NCI-H1048 (cell line): ENCODE measurements around the gene DCUN1D2.
"Not testable (repeated sequence)": the region's sequence is repeated elsewhere in the genome, so short reads cannot be mapped to it uniquely, and the experiment has no call there.

Experiments used
- DNase-seq: peaks from one replicate; lab custom pipeline; 2025; lab: John Stamatoyannopoulos, UW

DCUN1D2 gene

DNA sequence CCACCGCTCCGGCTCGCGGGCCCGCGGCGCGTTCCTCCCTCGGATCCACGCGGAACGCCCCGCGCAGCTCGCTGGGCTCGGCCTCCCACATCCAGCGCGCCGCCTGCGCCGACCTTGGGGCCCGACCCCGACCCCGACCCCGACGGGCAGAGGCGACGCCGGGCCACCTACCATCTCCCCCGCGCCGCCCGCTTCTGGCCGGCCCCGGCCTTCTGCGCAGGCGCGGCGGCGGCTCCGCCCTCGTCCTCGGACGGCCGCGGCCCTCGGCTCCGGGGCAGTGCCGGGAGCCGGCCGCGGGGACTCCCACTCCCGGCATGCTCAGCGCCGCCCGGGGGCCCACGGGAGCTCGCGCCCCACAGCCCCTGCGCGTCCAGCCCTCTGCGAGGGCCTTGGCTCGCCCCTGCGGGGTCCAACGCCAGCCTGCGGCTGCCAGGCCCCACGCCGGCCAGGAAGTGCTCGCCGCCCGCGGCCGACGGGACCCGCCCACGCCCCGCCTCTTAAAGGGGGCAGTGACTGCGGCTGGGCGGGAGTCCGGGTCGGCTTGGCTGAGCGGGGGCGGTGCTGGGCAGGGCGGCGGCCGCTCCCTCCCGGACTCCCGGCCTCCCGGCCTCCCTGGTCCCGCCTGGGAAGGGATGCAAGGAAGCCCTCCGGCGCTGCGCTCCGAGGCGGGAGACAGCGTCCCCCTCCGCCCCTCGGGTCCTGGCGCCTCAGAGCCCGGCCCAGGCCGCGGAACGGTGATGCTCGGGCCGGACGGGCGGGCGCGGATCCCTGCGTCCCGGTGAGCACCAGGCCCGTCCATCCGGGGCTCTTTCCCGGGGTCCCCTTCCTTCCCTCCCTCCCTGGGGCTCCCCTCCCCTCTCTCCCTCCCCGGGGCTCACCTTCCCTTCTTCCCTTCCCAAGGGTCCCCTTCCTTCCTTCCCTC is at the start of gene DCUN1D2:
TSS of gene DCUN1D2 (minus strand) at position 216 of the 922 bp plus-strand sequence. CDS start at position 174, 42 bp downstream.
- DNase-seq = peak; percentile 71

DNA sequence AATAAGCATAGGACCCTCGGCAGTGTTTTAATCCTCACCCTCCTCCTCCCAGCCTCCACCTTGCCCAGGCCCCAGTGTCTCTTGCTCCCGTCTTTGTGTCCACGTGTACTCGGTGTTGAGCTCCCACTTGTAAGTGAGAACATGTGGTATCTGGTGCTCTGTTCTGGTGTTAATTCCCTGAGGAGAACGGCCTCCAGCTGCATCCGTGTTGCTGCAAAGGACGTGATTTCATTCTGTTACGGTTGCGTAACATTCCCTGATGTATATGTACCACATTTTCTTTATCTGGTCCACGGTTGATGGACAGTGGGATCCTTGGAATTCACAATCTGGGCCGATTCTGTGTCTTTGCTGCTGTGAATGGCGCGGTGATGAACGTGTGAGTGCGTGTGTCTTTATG is 49.3 kb upstream of the DCUN1D2 start:
- DNase-seq = no peak

DNA sequence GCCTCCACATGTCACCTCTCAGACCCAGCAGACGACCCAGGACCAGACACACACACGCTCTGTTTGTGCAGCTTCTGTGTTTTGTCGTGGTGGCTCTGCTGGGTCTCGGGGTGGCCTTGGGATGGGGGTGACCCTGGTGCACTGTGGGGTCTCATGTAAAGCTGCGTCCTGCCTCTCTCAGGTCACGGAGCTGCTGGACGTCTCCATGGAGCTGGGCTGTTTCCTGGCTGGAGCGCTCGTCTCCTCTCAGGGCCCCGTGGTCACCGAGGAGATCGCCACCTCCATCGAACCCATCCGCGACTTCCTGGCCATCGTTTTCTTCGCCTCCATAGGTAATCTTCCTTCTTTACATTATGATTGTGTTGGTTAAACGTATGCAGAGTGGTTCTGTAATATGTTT is 48.7 kb upstream of the DCUN1D2 start:
- no peak for DNase-seq

DNA sequence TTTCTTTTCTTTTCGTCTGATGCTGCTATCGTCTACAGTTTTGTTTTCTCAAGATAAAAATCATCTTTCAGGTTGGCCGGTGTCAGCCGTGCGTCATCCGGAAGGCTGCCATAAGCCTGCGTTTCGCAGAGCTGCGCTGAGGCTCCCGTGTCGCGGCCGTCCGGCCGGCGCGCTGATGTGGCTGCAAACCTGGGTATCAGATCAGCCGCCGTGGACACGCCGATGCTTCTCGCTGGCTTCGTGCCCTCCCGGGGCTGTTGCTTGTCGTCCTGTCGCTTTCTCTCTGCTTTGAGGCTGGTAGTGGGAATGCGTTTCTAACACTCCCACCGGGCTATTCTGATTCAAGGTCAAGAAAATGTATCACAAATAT is 48.2 kb upstream of the DCUN1D2 start:
- no peak for DNase-seq

DNA sequence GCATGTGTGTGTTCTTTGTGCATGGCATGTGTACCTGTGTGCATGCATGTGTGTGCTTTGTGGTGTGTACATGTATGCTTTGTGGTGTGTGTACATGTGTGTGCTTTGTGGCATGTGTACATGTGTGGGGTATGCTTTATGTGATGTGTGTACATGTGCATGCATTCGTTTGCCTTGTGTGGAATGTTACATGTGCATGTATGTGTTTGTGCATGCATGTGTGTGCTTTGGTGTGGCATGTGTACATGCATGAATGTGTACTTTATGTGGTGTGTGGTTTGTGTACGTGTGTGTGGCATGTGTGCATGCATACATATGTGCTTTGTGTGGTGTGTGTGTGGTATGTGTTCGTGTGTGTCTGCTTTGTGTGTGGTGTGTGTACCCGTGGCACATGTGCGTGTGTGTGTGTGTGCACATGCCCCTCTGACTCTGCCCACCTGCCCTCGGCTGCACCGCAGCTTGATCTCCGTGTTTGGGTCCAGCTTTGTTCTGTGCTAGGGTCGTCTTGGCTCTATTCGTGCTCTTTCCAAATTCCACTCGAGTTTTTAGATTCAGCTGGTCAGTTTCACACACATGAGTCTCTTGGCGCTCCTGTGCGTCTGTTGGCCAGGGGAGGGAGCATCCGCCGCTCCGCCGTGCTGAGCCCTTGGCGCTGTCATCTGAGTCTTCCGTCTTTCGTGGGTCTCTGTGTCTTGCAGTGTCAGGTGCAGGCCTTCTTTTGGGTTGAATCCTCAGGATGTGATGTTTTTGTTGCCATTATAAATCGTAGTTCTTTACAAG is 47.6 kb upstream of the DCUN1D2 start:
- DNase-seq = no peak

DNA sequence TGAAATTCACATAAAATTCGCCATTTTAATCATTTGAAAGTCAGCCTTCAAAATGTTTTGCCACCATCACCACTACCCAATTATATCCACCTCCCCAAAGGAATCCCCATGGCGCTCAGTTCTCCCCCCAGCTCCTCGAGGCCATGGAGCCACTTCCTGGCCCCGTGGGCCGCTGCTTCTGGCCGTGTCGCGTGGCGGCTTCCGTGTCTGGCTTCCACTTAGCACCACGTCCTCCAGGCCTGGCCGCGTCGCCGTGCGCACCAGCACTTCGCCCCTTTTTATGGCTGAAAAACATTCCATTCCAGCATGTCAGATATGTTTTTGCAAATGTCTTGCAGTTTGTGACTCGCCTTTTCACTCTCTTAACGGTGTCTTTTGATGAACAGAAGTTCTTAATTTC is 46.7 kb upstream of the DCUN1D2 start:
- DNase-seq = no peak

DNA sequence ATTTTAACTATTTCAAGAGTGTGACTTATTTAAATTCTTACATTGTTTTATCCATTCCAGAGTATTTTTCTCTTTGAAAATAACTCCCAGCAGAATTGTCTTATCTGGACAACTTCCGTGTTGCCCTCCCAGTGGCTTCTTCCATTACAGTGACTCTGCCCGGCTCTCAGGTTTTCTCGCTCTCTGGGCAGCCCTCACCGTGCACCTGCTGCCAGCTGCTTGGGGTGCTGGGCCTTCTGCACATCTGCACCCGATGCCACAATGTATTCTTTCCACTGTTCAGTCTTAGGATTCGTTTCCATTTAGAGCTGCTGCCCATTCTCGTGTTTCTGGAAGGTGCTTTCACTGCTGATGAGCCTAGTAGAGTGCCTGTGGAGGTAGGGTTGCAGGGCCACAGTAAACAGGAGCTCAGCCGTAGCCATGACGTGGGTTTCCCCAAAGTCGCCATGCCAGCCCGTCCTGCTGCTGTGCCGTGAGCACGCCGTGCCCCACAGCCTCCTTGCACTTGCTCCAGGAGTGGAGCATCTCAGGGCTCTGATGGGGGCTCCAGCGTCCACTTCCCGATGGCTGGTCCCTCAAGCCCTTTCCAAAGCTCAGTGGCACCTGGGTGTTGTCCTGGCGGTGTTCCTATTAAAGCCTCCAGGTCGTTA is 46.1 kb upstream of the DCUN1D2 start:
- no peak for DNase-seq

DNA sequence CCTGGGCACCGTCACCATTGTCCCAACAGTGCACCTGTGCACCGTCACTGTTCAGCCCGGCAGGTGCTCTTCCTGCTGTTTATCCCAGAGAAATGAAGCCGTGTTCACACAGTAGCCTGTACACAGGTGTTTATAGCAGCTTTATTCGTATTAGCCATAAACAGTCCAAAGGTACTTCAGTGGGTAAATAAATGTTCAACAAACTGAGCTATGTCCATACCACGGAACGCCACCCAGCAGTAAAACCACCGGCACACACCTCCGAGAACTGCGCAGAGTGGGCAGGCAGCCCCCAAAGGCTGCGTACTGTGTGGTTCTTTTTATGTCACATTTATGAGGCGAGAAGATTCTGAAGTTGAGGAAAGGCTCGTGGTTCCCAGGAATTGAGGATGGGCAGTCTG is 44.9 kb upstream of the DCUN1D2 start:
- DNase-seq = no peak

DNA sequence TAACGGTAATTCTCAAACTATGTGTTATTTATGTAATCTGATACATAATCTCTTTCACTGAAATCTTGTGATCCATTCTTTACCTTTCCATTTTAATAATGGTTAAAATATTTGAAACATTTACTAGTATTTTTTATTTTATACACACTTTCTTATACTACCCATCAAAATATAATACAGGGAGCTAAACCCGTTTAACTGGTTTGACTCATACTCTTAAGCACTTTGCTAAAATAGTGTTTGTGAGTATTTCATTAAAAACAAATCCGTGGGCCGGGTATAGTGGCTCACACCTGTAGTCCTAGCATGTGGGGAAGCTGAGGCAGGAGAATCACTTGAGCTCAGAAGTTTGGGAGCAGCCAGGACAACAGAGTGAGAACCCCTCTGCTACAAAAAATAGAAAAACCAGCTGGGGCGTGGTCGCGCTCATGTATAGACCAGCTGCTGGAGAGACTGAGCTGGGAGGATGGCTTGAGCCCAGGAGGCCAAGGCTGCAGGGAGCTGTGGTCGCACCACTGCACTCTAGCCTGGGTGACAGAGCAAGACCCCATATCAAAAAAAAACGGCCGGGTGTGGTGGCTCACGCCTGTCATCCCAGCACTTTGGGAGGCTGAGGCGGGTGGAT is 43.8 kb upstream of the DCUN1D2 start:
- no peak for DNase-seq

DNA sequence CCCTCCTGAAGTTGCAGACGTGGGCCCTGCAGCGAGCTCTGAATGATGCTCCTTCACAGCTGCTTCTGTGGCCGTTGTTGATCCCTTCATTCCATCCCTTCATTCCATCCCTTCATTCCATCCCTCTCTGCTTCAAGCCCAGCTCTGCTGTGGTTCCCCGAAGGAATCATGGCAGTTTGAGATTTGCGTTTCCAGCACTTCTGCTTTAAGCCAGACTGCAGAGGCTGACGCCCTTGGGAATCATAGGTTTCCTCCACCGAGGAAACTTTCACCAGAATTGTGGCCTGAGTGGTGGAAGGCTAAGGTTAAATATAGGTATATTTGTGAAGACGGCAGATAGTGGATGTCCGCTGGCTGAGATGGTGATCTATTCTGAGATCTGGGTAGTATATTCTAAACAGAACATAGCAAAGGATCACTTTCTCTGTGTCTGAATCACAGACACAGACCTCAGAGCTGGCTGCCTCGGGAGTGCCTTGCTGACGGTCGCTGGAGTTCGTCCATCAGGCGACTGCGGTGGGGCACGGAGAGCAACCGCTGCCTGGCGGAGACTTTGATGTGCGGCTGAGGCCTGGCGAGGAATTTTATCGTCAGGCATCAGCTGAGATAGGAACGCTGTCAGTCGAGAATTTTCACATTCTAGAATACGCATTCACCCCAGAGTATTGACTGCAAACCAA is 42.8 kb upstream of the DCUN1D2 start:
- DNase-seq = no peak

DNA sequence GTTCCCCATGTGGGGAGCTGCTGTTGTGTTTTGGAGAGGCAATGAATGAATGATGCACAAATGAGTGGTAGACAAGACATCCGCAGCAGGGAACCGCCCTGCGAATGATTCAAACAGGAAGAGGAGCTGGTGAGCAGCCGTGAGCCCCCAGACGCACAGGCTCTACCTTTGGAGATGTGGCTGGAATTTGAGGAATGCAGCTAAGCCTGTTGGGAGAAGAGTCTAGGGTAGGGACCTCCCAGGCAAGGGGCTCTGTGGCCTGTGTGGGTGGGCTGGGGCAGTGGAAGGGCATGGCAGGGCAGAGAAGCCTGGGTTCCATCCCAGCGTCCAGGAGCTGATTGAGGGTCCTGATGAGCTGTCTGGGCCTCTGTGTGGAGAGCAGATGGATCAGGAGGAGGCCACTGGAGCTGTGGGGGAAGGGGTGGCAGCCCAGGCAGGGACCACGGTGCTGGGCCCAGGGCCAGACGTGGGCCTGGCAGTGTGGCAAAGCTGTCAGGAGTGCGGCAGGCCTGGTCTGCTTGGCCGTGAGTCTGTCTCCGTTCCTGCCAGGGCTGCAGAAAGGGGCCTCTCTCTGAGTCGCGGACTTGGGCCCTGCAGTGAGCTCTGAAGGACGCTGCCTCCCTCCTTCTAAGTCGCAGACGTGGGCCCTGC is 41.8 kb upstream of the DCUN1D2 start:
- DNase-seq = no peak

DNA sequence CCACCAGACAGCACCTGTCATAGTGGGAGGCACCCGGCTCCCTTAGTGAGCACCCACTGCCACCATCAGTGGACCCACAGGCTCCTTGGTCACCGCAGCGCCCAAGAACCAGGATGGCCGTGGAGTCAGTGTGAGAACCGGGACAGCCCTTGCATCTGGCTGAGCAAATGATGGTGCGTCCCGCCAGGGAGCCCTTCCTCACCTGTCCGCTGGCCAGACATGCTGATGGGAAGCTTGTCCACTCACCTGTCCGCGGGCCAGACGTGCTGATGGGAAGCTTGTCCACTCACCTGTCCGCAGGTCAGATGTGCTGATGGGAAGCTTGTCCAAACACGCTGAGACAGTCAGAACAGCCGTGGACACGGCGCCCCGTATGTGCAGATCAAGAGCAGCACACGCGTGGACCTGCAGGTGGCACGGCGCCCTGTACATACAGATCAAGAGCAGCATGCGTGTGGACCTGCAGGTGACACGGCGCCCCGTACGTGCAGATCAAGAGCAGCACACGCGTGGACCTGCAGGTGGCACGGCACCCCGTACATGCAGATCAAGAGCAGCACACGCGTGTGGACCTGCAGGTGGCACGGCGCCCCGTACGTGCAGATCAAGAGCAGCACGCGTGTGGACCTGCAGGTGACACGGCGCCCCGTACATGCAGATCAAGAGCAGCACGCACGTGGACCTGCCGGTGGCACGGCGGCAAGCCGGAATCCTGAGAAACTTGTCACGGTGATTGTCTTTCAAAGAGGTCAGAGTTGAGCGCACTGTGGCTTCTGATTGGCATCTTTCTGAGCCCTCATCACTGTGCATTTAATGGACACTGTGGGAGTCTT is 40.7 kb upstream of the DCUN1D2 start:
- DNase-seq = no peak

DNA sequence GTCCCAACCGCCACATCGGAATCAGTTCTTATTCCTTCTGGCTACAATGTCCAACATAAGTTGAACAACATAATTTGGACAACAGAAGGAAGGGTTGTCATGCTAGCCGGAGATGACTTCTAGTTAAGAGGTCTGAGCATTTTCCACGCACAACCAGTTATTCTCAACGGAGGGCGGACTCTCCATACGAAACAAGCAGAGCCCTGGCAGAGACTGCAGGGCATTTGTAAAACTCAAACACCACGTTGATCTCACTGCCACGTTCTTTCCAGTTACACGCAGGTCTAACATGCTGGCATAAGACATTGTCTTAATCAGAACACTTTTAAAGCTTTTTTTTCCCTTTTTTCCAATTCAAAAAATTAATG is 38.3 kb upstream of the DCUN1D2 start:
- no peak for DNase-seq

DNA sequence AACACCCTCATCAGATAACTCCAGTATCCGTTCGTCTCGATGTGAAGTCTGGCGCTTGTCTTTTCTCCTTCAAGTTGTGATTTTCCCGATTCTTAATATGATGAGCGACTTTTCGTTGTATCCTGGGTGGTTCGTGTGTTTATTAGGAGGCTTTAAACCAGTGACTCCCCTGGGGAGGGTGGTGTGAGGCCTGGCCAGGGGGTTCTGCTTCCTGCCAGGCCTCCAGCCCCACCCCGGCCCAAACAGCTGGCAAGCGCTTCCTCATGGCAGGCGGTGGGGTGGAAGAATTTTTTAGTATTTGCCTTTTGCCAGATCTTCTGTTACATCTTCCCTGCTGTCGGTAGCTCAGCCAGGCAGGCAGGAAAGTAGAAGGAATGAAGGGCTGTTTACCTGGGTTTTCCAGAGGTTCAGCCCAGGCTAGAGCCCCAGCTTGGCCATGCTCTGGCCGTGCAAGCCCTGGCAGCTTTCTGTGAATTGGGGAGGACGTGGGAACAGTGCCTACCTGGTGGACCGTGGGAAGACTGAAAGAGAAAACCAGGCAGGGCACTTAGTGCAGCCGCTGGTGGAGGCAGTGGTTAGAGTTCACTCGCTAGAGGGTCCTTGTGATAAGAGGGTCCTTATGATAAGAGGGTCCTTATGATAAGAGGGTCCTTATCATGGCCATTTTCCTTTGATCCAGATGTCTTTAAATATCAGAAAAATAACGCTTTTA is 37.7 kb upstream of the DCUN1D2 start:
- DNase-seq = no peak

DNA sequence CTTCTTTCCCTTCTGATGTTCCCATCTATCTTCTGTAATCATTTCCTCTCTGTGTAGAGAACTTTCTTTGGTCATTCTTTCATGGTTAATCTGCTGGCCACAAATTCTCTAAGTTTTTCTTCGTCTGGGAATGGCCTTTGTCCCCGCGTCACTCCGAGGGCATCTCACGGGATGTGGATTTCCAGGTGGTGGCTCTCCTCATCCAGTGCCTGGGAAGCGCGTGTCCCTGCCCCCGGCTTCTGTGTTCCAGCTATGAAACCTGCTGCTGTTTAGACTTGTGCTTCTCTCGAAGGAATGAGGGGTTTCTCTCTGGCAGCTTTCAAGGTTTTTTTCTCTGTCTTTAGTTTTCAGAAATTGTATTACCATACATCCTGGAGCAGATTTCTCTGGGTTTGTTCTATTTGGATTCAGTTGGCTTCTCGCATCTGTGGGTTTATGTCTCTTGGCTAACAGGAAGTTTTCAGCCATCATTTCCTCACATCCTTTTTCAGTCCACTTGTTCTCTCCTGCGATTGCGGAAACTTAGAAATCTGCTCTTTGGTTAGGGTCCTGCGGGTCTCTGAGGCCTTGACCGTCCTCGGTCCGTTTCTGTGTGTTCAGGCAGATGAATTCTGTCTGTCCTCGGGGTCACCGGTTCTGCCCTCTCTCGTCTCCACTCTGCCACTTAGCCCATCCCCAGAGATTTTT is 36.9 kb upstream of the DCUN1D2 start:
- DNase-seq = no peak

DNA sequence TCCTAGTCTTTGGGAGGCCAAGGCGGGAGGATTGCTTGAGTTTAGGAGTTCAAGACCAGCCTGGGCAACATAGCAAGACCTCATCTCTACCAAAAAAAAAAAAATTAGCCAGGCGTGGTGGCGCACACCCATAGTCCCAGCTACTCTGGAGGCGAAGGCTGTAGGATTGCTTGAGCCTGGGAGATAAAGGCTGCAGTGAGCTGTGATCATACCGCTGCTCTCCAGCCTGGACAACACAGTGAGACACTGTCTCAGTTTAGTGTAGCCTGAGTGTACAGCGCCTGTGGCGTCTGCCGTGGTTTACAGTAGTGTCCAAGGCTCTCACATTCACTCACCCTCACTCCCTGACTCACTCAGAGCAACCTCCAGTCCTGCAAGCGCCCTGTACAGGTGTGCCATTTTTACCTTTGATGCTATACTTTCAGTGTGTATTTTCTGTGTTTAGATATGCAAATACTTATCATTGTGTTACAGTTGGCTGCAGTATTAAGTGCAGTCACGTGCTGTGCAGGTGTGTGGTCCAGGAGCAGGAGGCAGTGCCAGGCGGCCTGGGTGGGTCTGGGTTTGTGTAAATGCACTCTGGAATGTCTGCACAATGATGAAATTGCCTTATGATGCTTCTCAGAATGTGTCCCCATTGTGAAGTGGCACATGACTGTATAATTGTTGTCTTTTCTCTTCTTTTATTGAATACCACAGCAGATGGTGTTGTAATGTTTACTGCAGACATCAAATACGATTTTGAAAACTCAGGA is 36.1 kb upstream of the DCUN1D2 start:
- DNase-seq = no peak

DNA sequence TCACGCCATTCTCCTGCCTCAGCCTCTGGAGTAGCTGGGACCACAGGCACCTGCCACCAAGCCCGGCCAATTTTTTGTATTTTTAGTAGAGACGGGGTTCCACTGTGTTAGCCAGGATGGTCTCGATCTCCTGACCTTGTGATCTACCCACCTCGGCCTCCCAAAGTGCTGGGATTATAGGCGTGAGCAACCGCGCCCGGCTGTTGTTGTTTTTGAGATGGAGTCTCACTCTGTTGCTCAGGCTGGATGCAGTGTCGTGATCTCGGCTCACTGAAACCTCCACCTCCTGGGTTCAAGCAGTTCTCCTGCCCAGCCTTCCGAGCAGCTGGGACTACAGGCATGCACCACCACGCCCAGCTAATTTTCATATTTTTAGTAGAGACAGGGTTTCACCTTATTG is 31.9 kb upstream of the DCUN1D2 start:
- DNase-seq = not testable (repeated sequence)

DNA sequence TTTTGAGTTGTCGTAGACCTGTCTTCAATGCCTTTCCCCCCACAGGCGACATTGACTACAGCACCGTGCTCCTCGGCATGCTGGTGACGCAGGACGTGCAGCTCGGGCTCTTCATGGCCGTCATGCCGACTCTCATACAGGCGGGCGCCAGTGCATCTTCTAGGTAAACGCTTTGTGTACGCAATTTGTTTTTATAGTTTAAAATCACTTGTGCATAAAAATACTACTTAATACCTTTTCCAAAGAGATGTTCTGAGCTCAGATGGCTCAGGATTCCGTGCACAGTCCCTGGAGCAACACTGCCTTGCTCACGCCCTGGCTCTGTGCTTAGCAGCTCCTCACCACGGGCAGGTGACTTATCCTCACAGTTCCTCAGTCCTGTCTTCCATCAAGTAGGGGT is 30.1 kb upstream of the DCUN1D2 start:
- DNase-seq = no peak
